ENCODE measurements around the gene OTULIN.

OTULIN gene

DNA sequence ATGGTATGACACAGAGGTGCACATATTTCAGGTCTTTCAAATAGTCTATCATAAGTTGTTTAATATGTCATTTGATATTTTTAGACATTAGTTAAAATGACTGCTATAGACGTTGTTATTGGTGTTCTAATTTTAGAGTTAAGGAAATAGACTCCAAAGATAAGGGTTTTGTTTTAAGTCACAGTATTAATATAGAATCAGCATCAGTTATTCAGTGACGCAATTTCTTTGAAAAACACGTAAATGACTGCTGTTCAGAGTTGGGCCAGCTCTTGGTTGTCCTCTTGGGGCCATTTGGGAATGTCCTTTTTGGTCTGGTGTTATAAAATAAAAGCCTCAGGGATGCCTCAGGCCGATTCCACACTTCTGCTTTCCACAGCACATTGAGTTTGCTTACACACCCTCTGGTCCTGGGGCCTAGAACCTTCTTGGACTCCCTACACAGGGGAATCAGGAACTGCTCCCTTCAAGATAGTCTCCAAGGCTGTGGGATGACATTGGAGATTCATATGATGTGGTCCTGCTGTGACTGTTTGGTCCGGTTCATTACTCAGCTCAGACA, 14.3 kb downstream of the OTULIN start:
- no peak overlapping the region for H3K4me3 ChIP-seq (ENCODE audit: low read depth, low read length)
- DNase-seq (ENCODE audit: low read depth): no peak
- TF ChIP-seq CTCF (IDR thresholded peaks at IDR 0.05; ENCODE audit: low read depth, low read length) (no peak), MYC (IDR thresholded peaks at IDR 0.05; ENCODE audit: low read depth, low read length) (no peak), POLR2A (IDR thresholded peaks at IDR 0.05; ENCODE audit: extremely low read depth, insufficient read length) (no peak)
- TF ChIP-seq, protein P1, sequence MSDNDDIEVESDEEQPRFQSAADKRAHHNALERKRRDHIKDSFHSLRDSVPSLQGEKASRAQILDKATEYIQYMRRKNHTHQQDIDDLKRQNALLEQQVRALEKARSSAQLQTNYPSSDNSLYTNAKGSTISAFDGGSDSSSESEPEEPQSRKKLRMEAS (IDR thresholded peaks at IDR 0.05; ENCODE audit: low read depth, low read length): no peak

DNA sequence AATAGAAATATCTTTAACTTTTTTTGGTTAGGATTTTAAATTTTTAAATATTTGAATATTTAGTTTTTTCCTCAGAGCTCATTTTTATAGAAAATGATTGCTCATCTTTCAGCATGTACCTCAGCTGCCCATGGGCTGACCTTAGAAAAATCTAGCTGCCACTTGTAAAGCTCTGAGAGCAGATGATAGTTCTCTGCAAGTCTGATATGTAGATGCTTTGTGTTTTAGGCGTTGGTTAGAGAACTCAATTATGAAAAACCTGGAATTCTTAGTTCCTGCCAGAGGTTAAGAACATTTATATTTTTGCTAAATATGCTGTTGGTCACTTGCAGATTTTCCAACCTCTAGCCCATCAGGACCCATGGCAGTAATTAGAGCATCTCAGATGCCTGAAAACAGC, 15.1 kb downstream of the OTULIN start:
- no peak for TF ChIP-seq CTCF (IDR thresholded peaks at IDR 0.05; ENCODE audit: low read depth, low read length)
- no peak for TF ChIP-seq POLR2A (IDR thresholded peaks at IDR 0.05; ENCODE audit: extremely low read depth, insufficient read length)
- no peak for TF ChIP-seq MYC (IDR thresholded peaks at IDR 0.05; ENCODE audit: low read depth, low read length)
- TF ChIP-seq, protein P1 (IDR thresholded peaks at IDR 0.05; ENCODE audit: low read depth, low read length): no peak
- no peak overlapping the region for H3K4me3 ChIP-seq (ENCODE audit: low read depth, low read length)
- no peak for DNase-seq (ENCODE audit: low read depth)

DNA sequence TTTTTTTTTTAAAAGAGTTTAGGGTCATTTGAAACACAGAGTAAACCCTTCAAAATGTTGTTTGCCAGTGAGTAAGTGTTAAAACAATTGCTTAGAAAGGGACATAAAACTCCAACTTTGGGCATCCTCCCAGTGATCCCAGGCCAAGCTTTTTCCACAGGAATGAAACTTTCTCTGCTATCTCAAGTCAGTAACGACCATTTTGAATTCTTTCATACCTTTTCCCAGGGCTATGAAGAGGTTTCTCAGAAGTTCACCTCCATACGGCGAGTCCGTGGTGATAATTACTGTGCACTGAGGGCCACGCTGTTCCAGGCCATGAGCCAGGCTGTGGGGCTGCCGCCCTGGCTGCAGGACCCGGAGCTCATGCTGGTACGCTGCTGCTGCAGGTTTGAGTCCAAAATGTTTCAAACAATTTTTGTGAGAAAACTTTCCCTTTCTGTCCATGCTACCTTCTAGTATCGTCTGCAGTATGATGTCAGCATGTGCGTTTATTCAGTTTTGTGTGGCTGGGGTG, 16.8 kb downstream of the OTULIN start:
- no peak for DNase-seq (ENCODE audit: low read depth)
- H3K4me3 ChIP-seq (ENCODE audit: low read depth, low read length): no peak overlapping the region
- TF ChIP-seq POLR2A (IDR thresholded peaks at IDR 0.05; ENCODE audit: extremely low read depth, insufficient read length) (no peak), MYC (IDR thresholded peaks at IDR 0.05; ENCODE audit: low read depth, low read length) (no peak), CTCF (IDR thresholded peaks at IDR 0.05; ENCODE audit: low read depth, low read length) (no peak)
- TF ChIP-seq, protein P1 (IDR thresholded peaks at IDR 0.05; ENCODE audit: low read depth, low read length): no peak

DNA sequence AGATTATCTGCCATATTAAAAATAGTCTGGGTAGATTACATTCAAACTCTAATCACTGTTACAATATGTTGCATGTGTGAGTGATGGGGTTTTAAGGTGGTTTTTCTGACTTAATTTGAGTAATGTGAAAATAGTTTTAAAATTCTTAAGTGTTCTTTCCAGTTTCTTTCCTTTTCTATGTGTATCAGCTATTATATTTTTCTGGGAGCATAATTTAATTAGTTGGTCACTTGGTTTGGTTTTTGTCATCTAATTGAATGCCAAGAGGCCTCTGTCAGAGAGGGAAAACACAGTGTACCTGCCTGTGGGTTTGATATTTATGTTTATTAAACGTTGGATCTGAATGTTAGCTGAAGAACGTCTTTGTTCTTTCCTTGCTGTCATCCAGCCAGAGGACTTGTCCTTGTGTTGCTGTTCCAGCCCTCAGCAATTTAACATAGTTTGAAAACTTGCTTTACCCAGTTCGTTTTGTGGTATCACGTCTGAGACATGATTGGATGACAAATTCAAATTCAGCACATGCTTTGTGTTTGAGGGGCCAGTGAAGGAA, 19.5 kb downstream of the OTULIN start:
- TF ChIP-seq POLR2A (IDR thresholded peaks at IDR 0.05; ENCODE audit: extremely low read depth, insufficient read length) (no peak), MYC (IDR thresholded peaks at IDR 0.05; ENCODE audit: low read depth, low read length) (no peak), CTCF (IDR thresholded peaks at IDR 0.05; ENCODE audit: low read depth, low read length) (no peak)
- TF ChIP-seq, protein P1 (IDR thresholded peaks at IDR 0.05; ENCODE audit: low read depth, low read length): no peak
- no peak overlapping the region for H3K4me3 ChIP-seq (ENCODE audit: low read depth, low read length)
- DNase-seq (ENCODE audit: low read depth): no peak

GRCh38 chr5:14684757-14685156, 20.2 kb downstream of the OTULIN start:
- DNase-seq (ENCODE audit: low read depth): no peak
- TF ChIP-seq, protein P1 (IDR thresholded peaks at IDR 0.05; ENCODE audit: low read depth, low read length): no peak
- TF ChIP-seq MYC (IDR thresholded peaks at IDR 0.05; ENCODE audit: low read depth, low read length) (no peak), POLR2A (IDR thresholded peaks at IDR 0.05; ENCODE audit: extremely low read depth, insufficient read length) (no peak), CTCF (IDR thresholded peaks at IDR 0.05; ENCODE audit: low read depth, low read length) (no peak)
- no peak overlapping the region for H3K4me3 ChIP-seq (ENCODE audit: low read depth, low read length)
